ENCODE measurements around the gene ARX. TPM values are rescaled to one million over a fixed set of nuclear protein-coding genes. Genes with fewer than 3 reads are reported as not detected.
A peak's percentile ranks its signal among the peaks of the same experiment; 100 is the strongest.

Gene ARX
- total and polyA plus RNA-seq, 4 donors: 0.21 to 1.8 (median 0.43) TPM; not detected in 1

DNA sequence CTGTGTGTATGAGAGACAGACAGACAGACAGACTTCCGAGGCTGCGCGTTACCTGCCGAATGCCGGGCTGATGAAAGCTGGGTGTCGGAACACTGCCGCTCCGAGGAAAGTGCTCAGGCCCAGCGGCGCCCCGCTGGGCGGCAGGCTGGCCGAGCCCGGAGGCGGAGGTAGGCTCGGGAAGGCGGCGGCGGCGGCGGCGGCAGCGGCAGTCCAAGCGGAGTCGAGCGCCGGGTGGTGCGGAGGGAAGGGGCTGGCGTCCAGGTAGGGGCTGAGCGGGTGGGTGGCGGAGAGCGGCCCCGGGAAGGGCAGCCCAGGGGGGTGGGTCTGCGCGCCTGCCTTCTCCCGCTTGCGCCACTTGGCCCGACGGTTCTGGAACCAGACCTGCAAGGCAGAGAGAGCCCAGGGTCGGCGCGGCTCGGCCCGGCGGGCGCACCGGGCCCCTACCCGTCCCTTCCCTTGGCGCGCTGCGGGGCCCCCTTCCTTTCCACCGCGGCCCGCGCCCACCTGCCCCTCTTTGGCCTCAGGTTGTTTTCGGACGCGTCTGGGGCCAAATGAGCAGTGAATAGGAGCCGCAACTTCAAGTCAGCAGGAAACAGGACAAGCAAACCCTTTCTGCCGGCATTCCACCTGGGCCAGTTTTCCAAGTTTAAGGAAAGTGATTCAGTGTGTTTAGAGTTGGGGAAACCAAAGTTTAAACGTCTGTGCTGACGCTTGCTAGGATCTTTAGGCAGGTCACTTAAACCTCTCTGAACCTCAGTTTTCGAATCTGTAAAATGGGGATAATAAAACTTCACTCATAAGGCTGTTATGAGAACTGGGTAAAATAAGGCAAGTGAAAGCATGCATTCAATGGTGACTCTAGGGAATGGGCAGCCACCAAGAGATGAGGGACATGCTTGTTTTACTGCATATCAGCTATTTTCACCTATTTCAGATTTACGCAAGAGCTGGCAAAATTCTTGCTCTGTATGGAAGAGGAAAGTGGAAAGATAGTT lies 8.4 kb downstream of the ARX start:
- no peak for ATAC-seq (ENCODE audit: insufficient read depth, low FRiP score)
- DNase-seq: peak in 1 of 3 donors; percentile 1
- Histone ChIP-seq H3K36me3 (ENCODE audit: control insufficient read depth in 4 of 4, insufficient read depth in 4 of 4, low read length in 4 of 4) (no peaks in the 10 kb centered on the region), H3K9ac (ENCODE audit: insufficient read depth in 1 of 2, low read length in 2 of 2) (no peak overlapping the region), H3K27me3 (ENCODE audit: control insufficient read depth in 3 of 3, insufficient read depth in 3 of 3, low read length in 2 of 3) (peaks cover 36 to 82% (median 71%) of the 10 kb centered on the region in 3 donors), H3K4me3 (no peak overlapping the region), H3K9me3 (ENCODE audit: control insufficient read depth in 4 of 4, insufficient read depth in 3 of 4, low read length in 3 of 4) (peaks cover 0 to 19% (median 0%) of the 10 kb centered on the region in 4 donors), H3K27ac (ENCODE audit: low read depth in 1 of 2, low read length in 1 of 2) (no peak overlapping the region), H3K4me1 (ENCODE audit: control insufficient read depth in 5 of 5, insufficient read depth in 5 of 5, low read length in 5 of 5) (peaks cover 0 to 10% (median 4%) of the 10 kb centered on the region in 5 donors)
- 5 to 25% methylated on average over 35 to 64 of the region's 64 CpGs for WGBS, 2 donors
- TF ChIP-seq, protein P1, sequence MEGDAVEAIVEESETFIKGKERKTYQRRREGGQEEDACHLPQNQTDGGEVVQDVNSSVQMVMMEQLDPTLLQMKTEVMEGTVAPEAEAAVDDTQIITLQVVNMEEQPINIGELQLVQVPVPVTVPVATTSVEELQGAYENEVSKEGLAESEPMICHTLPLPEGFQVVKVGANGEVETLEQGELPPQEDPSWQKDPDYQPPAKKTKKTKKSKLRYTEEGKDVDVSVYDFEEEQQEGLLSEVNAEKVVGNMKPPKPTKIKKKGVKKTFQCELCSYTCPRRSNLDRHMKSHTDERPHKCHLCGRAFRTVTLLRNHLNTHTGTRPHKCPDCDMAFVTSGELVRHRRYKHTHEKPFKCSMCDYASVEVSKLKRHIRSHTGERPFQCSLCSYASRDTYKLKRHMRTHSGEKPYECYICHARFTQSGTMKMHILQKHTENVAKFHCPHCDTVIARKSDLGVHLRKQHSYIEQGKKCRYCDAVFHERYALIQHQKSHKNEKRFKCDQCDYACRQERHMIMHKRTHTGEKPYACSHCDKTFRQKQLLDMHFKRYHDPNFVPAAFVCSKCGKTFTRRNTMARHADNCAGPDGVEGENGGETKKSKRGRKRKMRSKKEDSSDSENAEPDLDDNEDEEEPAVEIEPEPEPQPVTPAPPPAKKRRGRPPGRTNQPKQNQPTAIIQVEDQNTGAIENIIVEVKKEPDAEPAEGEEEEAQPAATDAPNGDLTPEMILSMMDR (IDR thresholded peaks at IDR 0.05; ENCODE audit: control extremely low read depth, extremely low read depth): no peak

DNA sequence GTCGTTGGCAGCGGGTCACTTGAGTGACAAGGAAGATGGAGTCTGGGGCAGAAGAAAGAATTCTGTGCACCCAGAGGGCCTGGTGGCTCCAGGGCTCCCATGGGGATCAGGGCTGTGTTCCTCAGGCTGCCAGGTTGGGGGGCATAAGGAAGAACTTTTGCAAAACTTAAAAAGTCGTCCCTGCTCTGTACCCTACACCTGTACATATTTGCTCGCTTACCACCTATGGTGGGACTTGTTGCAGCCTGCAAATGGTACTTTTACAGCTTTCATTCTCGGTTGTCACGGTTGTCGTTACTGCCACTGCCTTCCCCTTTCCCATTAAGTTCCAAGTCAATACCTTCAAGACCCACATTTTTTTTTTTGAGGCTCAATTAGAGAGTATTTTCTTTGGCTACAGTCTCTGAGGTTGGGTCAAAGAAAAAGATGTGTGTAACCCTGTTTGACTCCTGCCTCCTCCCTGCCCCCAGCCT lies 9.1 kb downstream of the ARX start:
- whole genome bisulfite sequencing, 2 donors: 3 to 28% methylated on average over 7 of the region's 7 CpGs
- Histone ChIP-seq H3K27me3 (ENCODE audit: control insufficient read depth in 3 of 3, insufficient read depth in 3 of 3, low read length in 2 of 3) (peaks cover 40 to 84% (median 68%) of the 10 kb centered on the region in 3 donors), H3K36me3 (ENCODE audit: control insufficient read depth in 4 of 4, insufficient read depth in 4 of 4, low read length in 4 of 4) (no peaks in the 10 kb centered on the region), H3K4me1 (ENCODE audit: control insufficient read depth in 5 of 5, insufficient read depth in 5 of 5, low read length in 5 of 5) (peaks cover 0 to 11% (median 4%) of the 10 kb centered on the region in 5 donors), H3K27ac (ENCODE audit: low read depth in 1 of 2, low read length in 1 of 2) (no peak overlapping the region), H3K9me3 (ENCODE audit: control insufficient read depth in 4 of 4, insufficient read depth in 3 of 4, low read length in 3 of 4) (peaks cover 0 to 20% (median 0%) of the 10 kb centered on the region in 4 donors), H3K9ac (ENCODE audit: insufficient read depth in 1 of 2, low read length in 2 of 2) (no peak overlapping the region), H3K4me3 (no peak overlapping the region)
- ATAC-seq (ENCODE audit: insufficient read depth, low FRiP score) (no peak), DNase-seq (peak in 1 of 3 donors; percentile 6)
- TF ChIP-seq, protein P1 (IDR thresholded peaks at IDR 0.05; ENCODE audit: control extremely low read depth, extremely low read depth): no peak

DNA sequence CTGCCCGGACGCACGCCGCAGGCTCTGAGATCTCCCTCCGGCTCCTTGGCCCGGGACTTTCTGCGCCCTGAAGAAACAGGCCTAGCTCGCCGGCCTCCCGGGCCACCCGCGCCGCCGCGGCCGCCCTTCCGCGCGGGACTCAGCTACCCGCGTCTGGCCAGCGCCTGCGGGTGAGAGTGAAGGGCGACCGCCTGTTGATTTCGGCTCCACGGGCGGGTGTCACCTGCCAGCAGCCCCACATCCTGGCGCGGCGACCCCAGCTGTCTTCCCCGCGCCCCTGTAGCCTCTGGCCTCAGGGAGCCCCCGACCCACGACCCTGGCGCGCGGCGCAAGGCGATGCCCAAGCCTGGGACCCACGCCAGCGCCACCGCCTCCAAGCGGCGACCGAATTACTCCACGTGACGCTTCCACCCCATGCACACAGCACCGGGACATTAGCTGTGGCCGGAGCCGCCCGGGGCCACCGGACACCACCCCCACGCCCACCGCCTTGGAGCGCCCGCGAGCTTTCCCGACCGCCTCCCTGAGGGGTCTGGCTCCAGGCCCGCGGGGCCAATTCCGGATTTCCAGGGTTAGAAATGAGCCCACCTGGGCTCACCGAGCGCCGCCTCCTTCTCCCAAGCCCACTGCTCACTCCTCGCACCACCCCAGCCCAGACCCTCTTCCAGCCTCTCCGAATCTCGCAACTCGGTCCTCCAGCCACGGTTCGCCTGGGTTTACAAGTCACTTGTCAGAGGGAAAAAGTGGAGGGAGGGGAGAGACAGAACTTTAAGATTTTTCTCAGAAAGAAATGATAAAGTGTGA lies 10.2 kb downstream of the ARX start:
- H3K4me1 ChIP-seq (ENCODE audit: control insufficient read depth in 5 of 5, insufficient read depth in 5 of 5, low read length in 5 of 5): peaks cover 0 to 11% (median 4%) of the 10 kb centered on the region in 5 donors
- no peaks in the 10 kb centered on the region for H3K36me3 ChIP-seq (ENCODE audit: control insufficient read depth in 4 of 4, insufficient read depth in 4 of 4, low read length in 4 of 4)
- 0 to 27% methylated on average over 14 to 72 of the region's 72 CpGs for WGBS, 2 donors
- TF ChIP-seq, protein P1 (IDR thresholded peaks at IDR 0.05; ENCODE audit: control extremely low read depth, extremely low read depth): no peak
- no peak overlapping the region for H3K4me3 ChIP-seq
- H3K9me3 ChIP-seq (ENCODE audit: control insufficient read depth in 4 of 4, insufficient read depth in 3 of 4, low read length in 3 of 4): peaks cover 0 to 20% (median 0%) of the 10 kb centered on the region in 4 donors
- peaks cover 40 to 84% (median 66%) of the 10 kb centered on the region in 3 donors for H3K27me3 ChIP-seq (ENCODE audit: control insufficient read depth in 3 of 3, insufficient read depth in 3 of 3, low read length in 2 of 3)
- H3K27ac ChIP-seq (ENCODE audit: low read depth in 1 of 2, low read length in 1 of 2): no peak overlapping the region
- no peak overlapping the region for H3K9ac ChIP-seq (ENCODE audit: insufficient read depth in 1 of 2, low read length in 2 of 2)
- peak in 1 of 3 donors; percentile 6 for DNase-seq
- ATAC-seq (ENCODE audit: insufficient read depth, low FRiP score): no peak
